HG03159 (cell line): ENCODE results near the gene GABRD.

Experiments
- ATAC-seq: cut with Tn5 transposase; IDR thresholded peaks from one replicate; pipeline ENCODE4 v1.9.1; 2021; ENCODE audit warnings: mild to moderate bottlenecking, moderate library complexity; ENCODE audit not compliant: unreplicated experiment

The GABRD gene

DNA sequence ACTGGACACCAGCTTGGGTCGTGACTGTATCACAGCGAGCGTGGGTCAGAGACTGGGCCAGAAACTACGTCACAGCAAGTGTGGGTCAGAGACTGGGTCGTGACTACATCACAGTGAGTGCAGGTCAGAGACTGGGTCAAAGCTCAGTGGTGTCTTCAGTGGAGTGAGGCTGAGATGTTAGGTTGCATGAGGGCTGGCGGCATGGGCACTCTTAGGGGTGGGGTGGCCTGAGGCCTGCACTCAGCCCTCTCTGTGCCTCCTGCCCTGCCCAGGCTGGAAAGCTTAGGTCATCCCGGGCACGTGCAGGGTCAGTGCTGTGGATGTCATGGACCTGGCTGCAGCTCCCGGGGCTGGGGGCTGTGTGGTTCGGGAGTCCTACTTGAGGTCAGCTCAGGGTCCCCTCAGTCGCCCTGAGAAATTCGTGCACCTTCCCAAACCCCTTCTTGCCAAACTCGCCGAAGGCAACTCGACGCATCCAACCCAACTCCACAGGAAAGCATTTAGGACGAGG lies 34.5 kb upstream of the GABRD start:
- ATAC-seq = no peak

- ATAC-seq = no peak
Observed at GRCh38 chr1:1985375-1986050, 33.6 kb upstream of the GABRD start.

DNA sequence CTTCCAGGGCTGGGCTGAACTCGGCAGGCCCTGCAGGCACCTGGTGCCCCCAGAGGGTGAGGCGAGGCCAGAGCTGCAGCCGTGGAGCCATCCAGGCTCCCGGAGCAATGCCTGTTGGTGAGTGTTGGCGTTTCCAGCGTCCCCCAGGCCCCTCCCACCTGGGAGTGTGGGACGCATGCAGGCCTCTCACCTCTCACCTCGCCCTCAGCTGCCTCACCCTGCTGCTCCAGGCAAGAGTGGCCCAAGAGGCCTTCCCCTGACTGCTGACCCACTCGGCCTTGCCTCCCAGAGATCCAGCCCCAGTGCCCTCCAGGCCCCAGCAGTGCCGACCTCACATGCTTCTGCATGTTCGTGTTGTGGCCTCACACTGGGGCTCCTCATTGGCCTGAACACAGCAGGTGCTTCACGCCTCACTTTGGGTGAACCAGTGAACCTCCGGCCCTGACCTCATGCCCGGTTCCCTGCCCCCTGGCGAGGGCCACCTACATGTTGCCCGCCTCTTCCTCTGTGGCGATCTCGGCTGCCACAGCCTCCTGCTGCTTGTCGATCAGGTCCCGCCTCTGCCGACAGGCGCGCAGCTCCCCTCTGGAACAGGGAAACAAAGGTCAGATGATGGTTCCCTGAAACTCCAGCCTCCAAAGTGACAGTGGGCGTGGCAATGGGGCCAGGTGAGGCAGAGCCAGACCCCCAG lies 32.5 kb upstream of the GABRD start:
- no peak for ATAC-seq

- no peak for ATAC-seq
Observed at GRCh38 chr1:1987142-1987510, 32.0 kb upstream of the GABRD start.

DNA sequence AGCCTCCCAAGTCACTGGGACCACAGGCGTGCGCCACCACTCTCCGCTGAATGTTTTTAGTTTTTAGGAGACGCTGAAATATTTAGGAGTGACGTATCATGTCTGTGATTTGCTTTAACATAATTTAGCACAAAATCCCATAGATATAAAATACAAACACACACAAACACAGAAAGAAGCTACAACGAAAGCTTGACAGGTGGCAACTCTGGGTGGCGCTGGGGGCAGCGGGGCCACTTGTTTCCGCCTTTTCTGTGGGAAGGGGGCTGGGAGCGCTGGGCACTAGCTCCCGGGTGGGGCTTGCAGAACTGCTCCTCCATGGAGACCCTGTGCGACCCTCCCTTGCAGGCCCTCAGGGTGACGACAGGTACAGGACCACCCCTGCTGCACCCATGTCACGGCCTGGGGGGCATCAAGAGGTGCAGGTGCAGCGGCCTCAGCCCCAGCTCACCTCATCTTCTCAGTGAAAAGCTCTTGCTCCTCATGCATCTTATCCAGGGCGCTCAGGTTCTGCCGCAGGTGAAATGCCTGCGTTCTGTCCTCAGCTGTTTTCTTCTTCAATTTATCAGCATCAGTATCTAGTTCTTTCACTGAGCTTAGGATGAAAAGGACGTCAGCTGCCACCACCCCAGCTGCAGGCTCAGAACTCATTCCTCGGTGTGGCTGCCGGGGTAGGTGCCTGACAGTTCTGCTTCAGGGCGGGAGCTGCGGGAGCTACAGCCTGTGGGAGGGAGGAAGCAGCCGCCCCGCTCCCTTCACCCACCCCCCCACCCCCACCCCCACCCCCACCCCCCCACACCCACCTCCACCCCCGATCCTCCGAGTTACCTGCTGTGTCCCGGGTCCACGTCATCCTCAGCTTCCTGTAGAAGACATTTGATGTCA lies 30.8 kb upstream of the GABRD start:
- ATAC-seq = no peak

DNA sequence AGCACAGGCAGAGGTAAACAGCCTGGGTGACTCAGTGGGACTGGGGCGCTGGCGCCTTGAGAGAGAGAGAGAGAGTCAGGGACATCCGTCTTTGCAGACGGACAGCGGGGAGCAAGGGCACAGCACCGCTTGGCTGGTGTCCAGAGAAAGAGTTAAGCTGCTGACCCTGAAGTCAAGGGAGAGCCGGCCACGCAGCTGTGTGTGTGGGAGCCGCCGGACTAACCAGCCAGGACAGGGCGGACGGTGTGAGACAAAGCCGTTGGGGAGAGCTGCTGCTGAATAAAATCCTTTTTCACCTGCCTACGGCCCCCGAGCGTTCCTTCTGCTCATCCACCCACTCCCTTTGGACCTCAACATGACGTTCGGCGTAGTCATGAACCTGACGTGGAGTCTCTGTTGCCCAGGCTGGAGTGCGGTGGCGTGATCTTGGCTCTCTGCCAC lies 30.0 kb upstream of the GABRD start:
- ATAC-seq = no peak

- no peak for ATAC-seq
Observed at GRCh38 chr1:1989789-1990188, 29.4 kb upstream of the GABRD start.

GRCh38 chr1:1990222-1990621 lies 28.9 kb upstream of the GABRD start:
- no peak for ATAC-seq

- ATAC-seq = no peak
Observed at GRCh38 chr1:1994536-1994935, 24.6 kb upstream of the GABRD start.

DNA sequence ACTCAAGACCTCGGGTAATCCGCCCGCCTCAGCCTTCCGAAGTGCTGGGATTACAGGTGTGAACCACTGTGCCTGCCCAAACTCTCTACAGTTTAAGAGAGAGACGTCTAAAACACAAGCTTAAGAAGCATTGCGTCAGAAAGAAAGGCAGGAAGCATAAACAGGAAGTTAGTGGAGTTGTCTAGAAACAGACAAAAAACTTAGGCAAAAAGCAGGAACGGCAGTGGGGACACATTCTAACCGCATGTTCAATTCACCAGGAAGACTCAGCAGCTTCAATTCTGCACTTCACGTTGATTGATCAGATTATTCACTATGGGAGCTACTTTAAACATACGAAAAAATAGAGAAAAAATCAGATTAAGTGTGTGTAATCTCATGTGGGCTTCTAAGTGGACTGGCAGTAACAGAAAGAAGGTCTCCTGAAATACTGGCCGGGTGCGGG lies 22.9 kb upstream of the GABRD start:
- no peak for ATAC-seq

GRCh38 chr1:1997576-1997975 lies 21.6 kb upstream of the GABRD start:
- no peak for ATAC-seq

DNA sequence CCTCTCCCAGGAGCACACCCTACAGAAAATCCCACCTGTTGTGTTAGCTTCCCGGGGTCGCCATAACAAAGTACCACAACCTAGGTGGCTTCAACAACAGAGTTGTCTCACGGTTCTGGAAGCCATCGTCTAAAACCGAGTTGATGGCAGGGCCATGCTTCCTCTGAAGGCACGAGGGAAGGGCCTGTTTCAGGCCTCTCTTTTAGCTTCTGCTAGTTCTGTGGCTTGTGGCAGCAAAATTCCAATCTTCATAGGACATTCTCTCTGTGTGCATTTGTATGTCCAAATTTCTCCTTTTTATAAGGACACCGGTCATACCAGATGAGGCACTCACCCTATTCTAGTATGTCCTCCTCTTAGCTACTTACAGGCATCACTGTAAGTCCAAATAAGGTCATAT lies 18.7 kb upstream of the GABRD start:
- ATAC-seq = no peak

- no peak for ATAC-seq
Observed at GRCh38 chr1:2000850-2001249, 18.3 kb upstream of the GABRD start.

DNA sequence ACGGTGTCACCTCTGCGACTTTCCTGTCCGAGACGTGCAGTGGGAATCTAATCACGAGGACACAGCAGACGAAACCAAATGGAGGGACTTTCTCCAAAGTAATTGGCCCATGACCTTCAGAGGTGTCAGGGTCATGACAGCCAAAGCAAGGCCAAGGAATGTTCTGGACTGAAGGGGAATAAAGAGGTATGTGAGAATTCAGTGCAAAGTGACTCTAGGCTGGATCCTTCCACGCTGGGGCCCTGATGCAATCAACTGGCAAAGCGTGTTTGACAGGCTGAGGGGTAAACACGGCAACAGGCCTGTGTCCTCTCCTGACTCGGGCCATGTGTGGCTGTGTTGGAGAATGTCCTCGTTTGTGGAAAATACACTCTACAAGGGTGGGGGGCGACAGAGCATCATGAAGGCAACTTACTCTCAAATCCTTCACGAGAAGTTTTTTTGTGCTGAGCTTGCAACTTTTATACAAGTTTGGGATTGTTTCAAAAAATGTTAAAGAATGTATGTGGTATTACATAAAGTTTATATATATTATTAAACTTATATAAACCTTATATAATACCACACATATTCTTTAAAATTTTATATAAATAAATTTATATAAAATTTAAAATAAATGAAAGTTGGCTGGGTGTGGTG lies 17.3 kb upstream of the GABRD start:
- no peak for ATAC-seq

GRCh38 chr1:2003541-2004131 lies 15.5 kb upstream of the GABRD start, which contains the start of gene CFAP74:
Gene CFAP74, minus strand, starts transcription at chr1:2003786. Its CDS starts 12,830 bp downstream, at chr1:1990956.
- no peak for ATAC-seq

DNA sequence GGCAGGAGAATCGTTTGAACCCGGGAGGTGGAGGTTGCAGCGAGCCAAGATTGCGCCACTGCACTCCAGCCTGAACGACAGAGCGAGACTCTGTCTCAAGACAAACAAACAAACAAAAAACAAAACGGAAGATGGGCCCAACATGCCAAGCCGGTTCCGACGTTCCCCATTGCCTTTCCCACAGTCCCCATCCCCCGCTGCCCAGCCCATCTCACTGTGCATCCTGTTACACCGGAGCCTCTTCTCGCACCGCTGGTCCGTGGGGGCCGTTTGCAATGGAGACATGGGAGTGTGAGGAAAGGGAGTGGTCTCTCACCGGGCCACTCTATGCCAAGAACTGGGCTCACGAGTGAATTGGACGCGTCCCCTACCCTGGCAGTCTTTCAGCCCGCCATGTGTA lies 14.3 kb upstream of the GABRD start:
- ATAC-seq = no peak

DNA sequence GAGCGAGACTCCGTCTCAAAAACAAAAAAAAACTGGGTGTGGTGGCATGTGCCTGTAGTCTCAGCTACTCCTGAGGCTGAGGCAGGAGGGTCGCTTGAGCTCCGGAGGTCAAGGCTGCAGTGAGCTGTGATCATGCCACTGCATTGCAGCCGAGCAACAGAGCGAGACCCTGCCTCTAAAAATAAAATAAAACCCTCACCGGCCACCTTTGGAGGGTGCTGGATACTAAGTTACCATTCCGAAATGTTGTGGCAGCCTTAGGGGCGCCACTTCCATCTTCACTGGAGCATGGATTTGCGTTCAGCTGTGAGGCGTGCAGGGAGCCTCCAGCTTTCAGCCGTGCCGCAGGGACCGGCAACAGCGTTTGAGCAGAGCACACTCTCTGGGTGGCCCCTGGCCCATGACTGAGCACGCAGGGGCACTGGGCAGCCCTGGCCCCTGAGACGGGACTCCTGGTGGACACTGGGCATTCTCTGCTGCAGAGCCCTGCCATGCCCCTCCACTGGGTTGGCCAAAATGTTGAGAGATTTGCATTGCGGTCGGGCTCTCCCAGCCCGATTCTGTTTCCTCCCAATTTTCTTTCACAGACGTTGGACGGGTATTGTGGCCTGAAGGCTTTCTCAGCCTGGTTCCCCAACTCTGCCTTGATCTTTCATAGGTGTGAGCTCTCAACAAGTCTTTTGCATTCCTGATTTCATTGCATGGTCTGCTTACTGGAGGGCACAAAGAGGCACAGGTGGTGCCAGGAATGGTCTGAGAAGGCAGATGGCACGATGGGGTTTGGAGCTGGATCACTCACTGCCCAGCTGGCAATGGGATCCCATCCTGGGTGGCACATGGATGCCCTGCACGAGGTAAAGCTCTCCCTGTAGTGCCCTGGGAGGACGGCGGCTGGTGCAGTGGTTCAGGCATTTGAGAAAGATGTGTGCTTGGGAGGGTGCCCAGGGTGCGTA lies 9.8 kb upstream of the GABRD start:
- ATAC-seq = no peak

DNA sequence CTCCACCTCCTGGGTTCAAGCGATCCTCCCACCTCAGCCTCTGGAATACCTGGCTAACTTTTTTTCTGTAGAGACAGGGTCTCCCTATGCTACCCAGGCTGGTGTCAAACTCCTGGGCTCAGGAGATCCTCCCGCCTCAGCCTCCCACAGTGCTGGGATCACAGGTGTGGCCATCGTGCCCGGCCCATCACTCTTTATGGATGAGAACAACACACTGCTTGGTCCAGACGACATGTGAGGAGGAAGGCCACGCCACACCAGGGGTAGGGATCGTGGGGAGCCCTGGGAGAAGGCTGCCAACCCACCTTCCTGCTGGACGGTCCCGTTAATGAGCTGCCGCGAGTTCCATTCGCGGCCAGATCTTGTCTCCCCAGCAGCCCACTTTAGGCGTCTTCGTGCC lies 5.0 kb upstream of the GABRD start:
- ATAC-seq = no peak
